Stimulated activated CD8-positive, alpha-beta memory T cell treated with anti-CD3 and anti-CD28 coated beads, Interleukin-2, amount 100 ng/mL, for 1 hour (primary cell): ENCODE data around the gene ANP32A.
"Not testable (repeated sequence)": the region's sequence is repeated elsewhere in the genome, so short reads cannot be mapped to it uniquely, and the experiment has no call there.

Experiments
- DNase-seq, 2 donors: peaks; one replicate each; pipeline ENCODE4 v3.0.0-alpha.2; 2020; ENCODE audit warnings: low read depth in 2 of 2

Gene ANP32A

DNA sequence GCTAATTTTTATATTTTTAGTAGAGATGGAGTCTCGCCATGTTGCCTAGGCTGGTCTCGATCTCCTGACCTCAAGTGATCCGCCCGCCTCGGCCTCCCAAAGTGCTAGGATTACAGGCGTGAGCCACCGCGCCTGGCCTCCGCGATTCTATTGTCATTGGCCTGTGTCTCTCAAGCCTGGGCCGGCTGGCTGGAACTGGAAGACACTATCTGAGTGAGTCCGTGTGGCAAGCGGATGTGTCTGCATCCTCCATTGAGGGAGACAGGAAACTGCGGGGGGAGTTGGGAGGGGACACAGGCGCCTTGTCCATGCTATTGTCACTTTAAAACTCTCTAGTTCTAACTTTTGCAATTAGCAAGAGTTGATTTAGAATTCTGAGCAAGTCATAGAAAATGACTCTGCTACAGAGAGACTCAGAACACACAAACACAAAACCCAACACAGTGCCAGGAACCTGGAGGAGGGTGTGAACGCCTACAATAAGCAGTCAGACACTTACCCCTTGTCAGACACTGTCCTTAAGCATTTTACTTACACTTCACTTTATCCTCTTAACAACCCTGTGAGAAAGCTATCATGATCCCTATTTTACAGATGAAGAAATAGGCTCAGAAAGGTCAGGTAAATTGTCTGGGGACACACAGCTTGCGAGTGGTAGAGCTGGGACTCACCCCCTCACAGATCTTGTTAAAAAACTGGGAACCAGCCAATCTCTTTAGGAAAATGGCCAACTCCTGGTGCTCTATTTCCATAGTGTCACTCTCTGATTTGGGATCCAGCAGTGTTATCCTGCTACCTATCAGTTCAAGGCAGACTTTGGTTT is 38.7 kb downstream of the ANP32A start:
- no peak for DNase-seq

DNA sequence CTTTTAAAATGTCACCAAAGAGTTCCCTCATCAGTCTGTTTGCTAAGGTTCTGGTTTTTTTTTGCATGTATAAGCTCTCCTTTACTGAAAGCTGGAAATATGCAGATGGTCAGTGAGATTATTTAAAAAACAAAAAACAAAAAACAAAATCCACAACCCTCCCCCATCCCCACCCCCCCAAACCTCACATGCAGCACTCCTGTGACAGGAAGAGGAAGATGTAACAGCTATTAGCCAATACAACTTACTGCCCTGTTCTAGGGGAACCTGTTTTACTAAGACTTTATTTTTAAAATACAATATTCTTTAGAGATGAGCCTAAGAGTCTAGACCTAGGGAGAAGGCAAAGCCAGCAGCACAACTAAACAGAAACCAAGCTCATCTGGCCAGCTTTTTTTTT is 39.5 kb downstream of the ANP32A start:
- no peak for DNase-seq

DNA sequence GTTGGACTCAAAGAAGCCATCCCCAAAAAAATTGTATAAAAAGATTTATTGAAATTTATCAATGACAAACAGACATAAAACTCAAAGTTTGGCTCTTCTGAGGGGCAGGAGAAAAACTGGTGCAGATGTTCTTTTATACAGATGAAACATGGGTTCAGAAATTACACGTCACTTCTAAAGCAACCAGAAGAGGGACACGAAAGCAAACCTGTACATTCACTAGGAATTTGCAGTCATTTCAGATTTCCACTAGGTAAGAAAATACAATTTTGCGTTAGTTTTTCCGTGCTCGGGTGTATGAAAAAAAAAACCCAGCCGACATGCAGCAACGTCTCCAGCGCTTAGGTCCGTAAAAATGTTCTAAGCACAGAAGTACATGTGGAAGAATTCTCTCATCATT is 41.8 kb downstream of the ANP32A start:
- no peak for DNase-seq

DNA sequence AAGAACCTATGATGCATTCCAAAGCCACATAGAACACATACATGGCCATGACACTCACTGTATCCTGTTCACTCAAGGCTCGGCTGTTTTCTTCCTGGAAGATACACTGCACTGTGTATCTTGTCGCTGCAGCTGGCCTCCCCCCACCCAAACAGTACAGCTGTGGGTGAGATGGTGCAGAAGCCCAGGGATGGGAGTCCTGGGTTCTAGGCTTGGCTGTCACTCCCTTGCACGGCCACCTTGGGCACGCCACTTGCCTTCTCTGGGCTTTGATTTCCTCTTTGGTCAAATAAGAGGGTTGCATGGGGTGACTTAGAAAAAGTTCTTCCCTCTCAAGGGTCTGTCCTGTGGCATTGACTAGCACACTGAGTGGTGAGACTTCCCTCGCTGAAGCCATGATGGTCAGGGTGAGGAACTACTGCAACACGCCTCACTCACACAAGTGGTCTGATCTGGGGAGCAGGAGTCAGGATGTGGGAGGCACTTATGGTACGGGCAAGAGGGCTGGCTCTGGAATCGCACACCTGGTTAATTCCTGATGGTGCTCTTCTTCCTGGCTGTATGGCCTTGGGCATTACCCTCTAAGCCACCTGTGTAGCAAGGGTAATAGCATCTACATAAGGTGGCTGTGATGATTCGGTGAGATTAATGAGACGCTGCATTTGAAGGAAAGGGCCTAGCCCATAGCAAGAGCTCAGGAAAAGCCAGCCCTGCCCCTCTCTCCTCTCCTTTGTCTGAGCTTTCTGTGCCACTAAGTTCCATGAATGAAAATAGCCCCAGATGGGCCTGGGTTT is 44.0 kb downstream of the ANP32A start:
- DNase-seq, result no peak

DNA sequence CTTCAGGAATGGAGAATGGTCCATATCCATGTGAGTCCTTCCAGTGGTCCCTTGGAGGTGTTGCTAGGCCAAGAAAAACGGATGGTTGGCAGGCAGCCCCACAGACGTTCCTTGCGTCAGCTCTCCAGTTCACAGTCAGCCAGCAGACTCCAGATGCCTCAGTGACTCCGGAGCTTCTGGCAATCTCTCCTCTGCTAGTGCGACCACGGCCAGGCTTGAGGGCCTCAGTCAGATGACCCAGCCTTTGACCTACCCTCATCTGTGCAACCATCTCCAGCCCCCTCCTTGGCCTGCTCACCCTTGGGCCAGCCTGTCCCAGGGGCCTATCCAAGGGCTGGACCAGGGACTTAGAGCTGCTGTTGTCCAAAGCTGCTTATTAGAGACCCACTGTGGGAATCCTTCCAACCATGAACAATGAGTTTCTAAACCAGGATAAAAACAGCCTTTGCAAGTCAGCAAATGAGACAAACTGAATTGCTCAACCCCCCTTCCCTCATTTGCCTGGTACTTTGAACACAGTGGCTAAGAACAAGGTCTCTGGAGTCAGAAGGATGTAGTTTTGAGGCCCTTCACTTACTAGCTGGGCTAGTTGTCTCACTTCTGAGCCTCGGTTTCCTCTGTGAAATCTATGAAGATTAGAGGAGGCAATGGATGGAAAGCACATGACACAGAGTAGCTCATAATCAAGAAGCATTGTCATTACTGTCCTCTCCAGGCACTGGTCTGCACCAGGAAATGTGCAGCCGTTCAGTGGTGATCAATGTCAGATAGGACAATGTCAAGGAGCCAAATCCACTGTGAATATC is 44.8 kb downstream of the ANP32A start:
- no peak for DNase-seq

DNA sequence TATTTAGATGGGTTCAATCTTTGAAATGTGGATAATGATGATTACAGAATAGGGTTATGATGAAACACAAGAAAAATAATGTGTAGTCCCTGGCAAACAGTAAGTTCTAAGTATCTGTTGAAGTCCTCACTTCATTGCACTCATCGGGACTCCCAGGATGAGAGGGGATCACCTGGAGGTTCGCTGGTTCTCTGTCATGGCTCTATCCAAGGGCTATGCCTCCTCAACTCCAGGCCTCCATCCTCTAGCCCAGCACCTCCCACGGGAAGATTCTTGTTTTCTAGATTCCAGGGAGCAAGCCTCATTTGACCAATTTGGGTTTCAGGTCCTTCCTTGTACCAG is 45.5 kb downstream of the ANP32A start:
- DNase-seq, result no peak

DNA sequence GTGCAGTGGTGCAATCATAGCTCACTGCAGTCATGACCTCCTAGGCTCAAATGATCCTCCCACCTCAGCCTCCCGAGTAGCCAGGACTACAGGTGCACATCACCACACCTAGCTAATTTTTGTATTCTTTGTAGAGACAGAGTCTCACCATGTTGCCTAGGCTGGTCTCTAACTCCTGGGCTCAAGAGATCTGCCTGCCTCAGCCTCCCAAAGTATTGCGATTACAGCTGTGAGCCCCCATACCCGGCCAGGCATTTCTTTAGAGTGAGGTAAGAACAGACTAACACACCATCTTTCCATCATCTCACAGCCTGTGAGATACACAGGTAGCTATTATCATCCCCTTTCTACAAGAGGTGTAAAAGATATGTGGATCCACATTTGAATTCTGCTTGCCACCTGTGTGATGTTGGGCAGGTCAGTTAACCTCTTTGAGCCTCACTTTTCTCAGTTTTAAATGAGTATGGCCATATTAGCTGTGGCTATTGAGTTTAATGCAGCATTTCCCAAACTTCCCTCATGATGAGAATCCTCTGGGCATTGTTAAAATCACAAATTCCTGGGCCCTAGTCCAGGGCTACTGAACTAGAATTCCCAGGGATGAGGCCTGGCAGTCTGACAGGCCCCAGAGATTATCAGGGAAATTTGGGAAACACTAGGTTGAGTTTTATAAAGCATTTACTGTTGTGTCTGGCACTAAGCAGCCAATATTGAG is 46.0 kb downstream of the ANP32A start:
- DNase-seq, result no peak

DNA sequence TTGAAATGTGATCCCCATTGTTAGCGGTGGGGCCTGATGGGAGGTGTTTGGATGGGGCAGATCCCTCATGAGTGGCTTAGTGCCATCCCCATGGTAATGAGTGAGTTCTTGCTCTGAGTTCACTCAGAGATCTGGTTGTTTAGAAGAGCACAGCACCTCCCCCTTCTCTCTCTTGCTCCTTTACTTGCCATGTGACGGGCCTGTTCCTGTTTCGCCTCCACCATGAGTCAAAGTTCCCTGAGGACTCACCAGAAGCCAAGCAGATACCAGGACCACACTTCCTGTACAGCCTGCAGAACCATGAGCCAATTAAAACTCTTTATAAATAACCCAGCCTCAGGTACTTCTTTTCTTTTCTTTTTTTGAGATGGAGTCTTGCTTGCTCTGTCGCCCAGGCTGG is 46.6 kb downstream of the ANP32A start:
- no peak for DNase-seq

DNA sequence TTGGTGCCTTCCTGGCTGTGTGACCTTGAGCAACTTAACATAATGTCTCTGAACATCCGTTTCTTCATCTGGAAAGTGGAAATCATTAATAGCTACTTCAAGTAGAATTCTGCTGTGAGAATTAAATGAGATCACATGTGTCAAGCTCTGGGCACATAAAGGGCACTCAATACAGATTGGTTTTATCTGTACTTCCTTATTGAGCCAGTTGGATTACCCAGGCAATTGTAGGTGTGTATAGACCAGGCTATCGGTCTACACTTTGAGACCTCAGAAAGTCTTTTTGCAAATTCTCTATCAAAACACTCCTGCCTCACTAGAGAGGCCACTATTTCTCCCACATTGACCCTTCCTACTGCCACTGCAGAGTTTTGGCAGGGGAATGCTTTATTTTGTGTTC is 47.7 kb downstream of the ANP32A start:
- no peak for DNase-seq

DNA sequence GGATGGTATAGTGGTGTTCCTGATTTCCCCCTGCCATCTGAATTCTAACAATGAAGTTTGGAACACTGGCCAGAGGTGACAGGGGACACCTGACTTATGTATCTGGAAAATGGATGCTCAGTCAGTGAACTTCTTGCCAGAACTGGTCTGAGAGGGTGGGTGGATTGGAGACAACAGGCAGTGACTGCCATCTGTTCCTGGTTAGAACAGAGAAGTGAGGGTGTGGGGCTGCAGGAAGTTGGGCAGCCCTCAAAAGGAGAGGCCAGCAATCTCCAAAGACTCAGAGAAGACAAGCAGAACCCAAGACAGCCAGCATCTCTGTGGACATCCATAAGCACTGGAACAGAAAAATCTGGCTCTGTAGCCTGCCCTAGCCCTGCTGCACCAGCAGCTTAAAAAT is 50.5 kb downstream of the ANP32A start:
- no peak for DNase-seq

DNA sequence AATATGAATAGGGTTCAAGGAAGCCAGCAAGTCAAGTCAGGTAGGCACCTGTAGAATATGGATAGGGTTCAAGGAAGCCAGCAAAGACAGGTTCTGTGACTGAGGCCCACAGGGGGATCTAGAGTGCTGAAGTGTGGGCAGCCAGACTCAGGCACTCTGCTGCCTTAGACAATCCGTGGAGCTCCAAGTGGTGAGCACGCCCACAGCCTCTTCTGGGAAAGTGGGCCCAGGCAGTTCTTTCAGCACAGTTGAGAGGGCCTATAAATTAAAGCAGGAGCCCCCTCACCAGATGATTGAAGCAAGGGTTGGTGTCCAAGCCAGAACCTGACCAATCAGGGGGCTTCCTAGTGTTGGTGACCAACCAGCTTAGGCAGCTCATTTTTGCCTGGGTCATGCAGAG is 51.0 kb downstream of the ANP32A start:
- no peak for DNase-seq

DNA sequence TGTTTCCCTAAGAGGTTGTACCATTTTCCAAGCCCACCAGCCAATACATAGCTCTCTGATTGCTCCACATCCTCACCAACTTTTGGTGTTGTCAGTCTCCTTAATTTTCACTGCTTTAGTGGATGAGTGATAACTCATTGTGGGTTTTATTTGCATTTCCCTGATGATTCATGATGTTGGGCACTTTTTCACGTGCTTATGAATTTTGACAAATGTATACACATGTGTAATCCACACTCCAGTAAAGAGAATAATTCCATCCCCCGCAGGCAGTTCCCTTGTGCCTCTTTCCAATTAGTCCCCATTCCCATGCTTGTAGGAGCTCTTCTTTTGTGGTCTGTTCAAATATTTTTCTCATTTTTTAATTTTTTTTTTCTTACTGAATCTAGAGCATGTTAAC is 52.4 kb downstream of the ANP32A start:
- DNase-seq, result no peak

DNA sequence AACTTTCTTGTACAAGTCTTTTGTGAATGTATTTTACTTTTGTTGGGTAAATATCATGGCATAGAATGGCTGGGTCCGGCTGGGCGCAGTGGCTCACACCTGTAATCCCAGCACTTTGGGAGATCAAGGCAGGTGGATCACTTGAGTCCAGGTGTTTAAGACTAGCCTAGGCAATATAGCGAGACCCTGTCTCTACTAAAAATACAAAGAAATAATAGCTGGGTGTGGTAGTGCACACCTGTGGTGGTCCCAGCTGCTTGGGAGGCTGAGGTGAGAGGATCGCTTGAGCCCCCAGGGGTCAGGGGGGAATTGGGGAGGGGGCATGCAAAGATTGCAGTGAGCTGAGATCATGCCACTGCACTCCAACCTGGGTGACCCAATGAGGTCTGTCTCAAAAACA is 52.9 kb downstream of the ANP32A start:
- no peak for DNase-seq

DNA sequence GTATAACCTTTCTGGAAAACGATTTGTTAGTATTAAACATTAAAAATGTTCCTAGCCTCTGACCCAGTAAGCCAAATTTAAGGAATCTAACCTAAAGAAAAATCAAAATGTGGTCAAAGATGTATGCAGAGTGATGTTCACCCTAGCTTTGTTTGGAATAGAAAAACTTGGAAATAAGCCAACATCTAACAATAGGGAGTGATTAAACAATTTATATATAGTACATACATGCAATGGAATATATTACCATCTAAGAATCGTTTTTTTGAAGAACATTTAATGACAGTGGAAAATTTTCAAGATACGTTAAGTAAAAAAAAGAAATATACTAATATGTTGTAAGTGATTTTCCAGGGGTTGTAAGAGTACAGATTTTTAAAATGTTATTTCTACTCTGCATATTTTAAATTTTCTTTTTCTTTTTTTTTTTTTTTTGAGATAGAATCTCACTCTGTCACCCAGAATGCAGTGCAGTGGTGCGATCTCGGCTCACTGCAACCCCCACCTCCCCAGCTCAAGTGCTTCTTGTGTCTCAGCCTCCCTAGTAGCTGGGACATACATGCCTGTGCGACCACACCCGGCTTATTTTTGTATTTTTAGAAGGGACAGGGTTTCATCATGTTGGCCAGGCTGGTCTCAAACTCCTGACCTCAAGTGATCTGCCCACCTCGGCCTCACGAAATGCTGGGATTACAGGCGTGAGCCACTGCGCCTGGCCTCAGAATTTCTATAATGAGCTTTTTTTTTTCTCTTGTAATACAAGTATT is 54.9 kb downstream of the ANP32A start:
- no peak for DNase-seq

DNA sequence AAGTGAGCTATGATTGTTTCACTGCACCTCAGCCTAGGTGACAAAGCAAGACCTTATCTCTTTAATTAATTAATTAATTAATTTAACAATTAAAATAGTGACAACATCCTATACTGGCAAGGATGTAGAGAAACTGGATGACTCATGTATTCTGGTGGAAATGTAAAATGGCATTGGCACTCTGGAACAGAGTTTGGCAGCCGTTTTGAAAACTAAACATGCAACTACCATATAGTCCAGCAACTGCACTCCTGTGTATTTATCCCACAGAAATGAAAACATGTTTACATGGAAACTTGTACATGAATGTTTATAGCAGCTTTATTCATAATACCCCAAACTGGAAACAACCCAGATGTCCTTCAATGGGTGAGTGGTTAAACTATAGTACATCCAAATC is 56.6 kb downstream of the ANP32A start:
- no peak for DNase-seq

DNA sequence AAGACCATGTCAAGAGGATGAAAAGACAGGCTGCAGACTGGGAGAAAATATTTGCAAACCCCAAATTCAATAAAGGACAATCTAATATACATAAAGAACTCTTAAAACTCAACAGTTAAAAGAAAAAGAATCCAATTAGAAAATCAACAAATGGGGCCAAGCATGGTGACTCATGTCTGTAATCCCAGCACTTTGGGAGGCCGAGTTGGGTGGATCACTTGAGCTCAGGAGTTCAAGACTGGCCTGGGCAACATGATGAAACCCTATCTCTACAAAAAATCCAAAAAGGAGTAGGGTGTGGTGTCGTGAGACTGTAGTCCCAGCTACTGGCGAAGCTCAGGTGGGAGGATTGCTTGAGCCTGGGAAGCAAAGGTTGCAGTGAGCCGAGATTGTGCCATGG is 57.6 kb downstream of the ANP32A start:
- no peak for DNase-seq

DNA sequence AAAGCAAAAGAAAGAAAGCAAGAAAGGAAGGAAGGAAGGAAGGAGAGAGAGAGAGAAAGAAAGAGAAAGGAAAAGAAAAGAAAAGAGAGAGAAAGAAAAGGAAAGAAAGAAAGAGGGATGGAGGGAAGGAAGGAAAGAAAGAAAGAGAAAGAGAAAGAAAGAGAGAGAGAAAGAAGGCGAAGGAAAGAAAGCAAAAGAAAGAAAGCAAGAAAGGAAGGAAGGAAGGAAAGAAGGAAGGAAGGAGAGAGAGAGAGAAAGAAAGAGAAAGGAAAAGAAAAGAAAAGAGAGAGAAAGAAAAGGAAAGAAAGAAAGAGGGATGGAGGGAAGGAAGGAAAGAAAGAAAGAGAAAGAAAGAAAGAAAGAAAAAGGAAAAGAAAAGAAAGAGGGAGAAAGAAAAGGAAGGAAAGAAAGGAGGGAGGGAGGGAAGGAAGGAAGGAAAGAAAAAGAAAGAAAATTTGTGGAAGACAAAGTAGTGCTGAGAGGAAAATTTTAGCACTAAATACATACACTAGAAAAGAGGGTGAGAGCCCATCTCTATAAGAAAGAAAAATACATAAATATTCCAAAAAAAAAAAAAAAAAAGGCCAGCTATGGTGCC is 60.6 kb downstream of the ANP32A start:
- not testable (repeated sequence) for DNase-seq

DNA sequence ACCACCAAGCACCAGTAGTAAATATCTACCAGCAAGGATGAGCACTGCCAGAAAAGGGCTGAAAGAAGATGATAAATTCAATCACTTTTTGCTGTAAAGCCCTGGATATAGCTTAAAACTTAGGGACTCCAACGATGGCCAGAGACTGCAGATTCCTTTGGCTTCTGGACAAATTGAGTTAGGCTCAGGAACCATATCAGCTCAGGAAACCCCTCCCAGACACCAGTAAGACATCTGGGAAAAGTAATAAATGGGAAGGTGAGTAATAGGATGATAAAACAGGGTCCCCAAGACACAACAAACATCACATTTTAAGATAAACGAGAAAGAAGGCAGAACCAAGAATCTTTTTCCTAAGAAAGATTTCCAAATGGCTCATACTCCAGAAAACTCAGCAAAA is 65.0 kb downstream of the ANP32A start:
- no peak for DNase-seq

DNA sequence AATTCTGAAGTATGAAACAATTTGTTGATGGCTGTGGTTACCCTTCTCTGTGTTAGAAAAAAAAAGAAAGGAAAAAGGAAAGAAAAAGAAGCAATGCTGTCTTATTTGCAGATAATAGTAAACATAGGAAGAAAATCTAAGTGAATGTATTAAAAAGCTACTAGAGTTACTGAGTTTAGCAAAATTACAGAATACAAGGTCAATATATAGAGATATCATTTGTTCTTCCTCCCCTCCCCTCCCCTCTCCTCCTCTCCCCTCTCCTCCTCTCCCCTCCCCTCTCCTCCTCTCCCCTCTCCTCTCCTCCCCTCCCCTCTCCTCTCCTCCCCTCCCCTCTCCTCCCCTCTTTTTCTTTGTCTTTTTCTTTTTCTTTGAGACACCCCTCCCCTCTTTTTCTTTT is 69.1 kb downstream of the ANP32A start:
- no peak for DNase-seq

DNA sequence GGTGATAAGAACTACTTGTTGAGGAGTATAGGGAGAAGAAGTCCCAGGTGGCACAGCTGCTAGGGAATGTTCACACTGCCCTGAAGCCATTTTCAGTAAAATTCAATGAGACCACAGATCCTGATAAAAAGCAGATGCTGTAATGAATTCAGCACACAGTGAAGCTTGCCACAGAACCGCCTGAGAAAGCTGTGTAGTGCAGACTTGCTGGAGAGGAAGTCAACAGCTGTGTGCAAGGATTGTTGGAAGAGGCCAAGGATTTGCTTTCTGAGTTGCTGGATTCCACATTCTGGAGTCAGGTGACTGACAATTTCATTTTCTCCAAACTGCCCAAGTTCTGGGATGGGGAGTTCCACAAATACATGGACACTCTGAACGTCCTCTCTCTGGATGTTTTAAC is 70.9 kb downstream of the ANP32A start:
- no peak for DNase-seq

DNA sequence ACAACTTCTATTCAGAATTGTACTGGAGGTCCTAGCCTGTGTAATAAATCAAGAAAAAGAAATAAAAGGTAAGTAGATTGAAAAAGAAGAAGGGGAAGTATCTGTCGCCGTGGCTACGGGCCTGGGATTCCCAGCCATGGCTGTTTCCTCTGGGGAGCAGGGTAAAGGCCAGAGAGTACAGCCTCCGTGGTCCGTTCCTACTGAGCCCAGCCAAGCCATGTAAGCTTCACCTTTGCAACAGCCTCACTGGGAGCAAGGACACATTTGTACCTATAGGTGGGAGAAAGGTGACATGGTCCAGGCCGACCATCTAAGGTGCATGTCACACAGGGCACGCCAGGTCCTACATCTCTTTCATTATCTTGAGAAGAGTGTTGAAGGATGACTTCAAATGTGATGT is 71.3 kb downstream of the ANP32A start:
- no peak for DNase-seq
